Neural crest cell (in vitro differentiated cells): ENCODE data around the gene C2orf92. TPM values are rescaled to one million over a fixed set of nuclear protein-coding genes. Genes with fewer than 3 reads are reported as not detected.
A peak's percentile ranks its signal among the peaks of the same experiment; 100 is the strongest.

Source experiments
- DNase-seq: peaks from one replicate; pipeline ENCODE4 v3.0.0; 2021; ENCODE audit warnings: low read depth, mixed read lengths, low spot score
- H3K27ac Mint-ChIP-seq: one replicate; pipeline ENCODE4 v1.8.0; 2021; ENCODE audit warnings: mild to moderate bottlenecking, mixed read lengths; ENCODE audit not compliant: unreplicated experiment
- H3K27me3 Mint-ChIP-seq: 2 replicates; pipeline ENCODE4 v1.8.0; 2021; ENCODE audit warnings: low read depth, mild to moderate bottlenecking, mixed read lengths
- H3K36me3 Mint-ChIP-seq: 2 replicates; pipeline ENCODE4 v1.8.0; 2021; ENCODE audit warnings: low read depth, mild to moderate bottlenecking, mixed read lengths
- H3K4me1 Mint-ChIP-seq: 2 replicates; pipeline ENCODE4 v1.8.0; 2021; ENCODE audit warnings: mixed read lengths
- H3K4me3 Mint-ChIP-seq: one replicate; pipeline ENCODE4 v1.8.0; 2021; ENCODE audit warnings: mild to moderate bottlenecking, mixed read lengths
- H3K9me3 Mint-ChIP-seq: 2 replicates; pipeline ENCODE4 v1.8.0; 2021; ENCODE audit warnings: mixed read lengths
- CTCF ChIP-seq: fragments of 200-600 bp; sonication (generic); conservative IDR thresholded peaks from 2 replicates; pipeline ENCODE4 v1.5.0; 2021; ENCODE audit warnings: antibody characterized with exemption, mild to moderate bottlenecking
- total RNA-seq: library from RNA; stranded (reverse); gene quantifications from 2 replicates; pipeline ENCODE4 v1.2.1, GENCODE V29; 2021

Gene C2orf92
- total RNA-seq, 1 donor from 2014 or later: 10.3 TPM

GRCh38 chr2:97740590-97741182 is 71.2 kb downstream of the C2orf92 start:
- peaks cover 3% of the 10 kb centered on the region for H3K27me3 Mint-ChIP-seq
- peak; percentile 71 for TF ChIP-seq CTCF
- no peak overlapping the region for H3K4me3 Mint-ChIP-seq
- peaks cover 8% of the 10 kb centered on the region for H3K4me1 Mint-ChIP-seq
- peaks cover 14% of the 10 kb centered on the region for H3K36me3 Mint-ChIP-seq
- peak; percentile 63 for DNase-seq
- H3K27ac Mint-ChIP-seq: no peak overlapping the region
- H3K9me3 Mint-ChIP-seq: no peaks in the 10 kb centered on the region

DNA sequence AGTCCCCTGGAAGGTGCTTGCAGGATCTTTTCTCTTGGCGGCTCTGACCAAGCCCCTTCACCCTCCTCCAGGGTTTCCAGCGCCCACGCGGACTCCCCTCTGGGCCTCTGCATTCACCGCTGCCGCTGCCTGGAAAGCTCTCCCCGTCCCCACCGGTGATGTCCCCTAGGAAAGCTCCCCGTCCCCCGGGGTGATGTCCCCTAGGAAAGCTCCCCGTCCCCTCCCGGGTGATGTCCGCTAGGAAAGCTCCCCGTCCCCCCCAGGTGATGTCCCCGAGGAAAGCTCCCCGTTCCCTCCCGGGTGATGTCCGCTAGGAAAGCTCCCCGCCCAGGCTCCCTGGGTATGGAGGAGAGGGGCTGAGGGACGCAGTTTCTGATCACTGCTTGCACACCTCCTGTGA is 71.7 kb downstream of the C2orf92 start:
- Mint-ChIP-seq H3K4me3 (no peak overlapping the region), H3K36me3 (peaks cover 14% of the 10 kb centered on the region), H3K27ac (no peak overlapping the region), H3K27me3 (peaks cover 3% of the 10 kb centered on the region), H3K4me1 (peaks cover 8% of the 10 kb centered on the region), H3K9me3 (no peaks in the 10 kb centered on the region)
- no peak for DNase-seq
- no peak for TF ChIP-seq CTCF

GRCh38 chr2:97741686-97742085 is 72.2 kb downstream of the C2orf92 start:
- TF ChIP-seq CTCF: no peak
- H3K27me3 Mint-ChIP-seq: peaks cover 3% of the 10 kb centered on the region
- H3K36me3 Mint-ChIP-seq: peaks cover 14% of the 10 kb centered on the region
- no peaks in the 10 kb centered on the region for H3K9me3 Mint-ChIP-seq
- H3K4me1 Mint-ChIP-seq: peaks cover 12% of the 10 kb centered on the region
- H3K4me3 Mint-ChIP-seq: no peak overlapping the region
- H3K27ac Mint-ChIP-seq: peak overlapping the region; percentile 66
- no peak for DNase-seq

GRCh38 chr2:97742381-97742847 is 72.9 kb downstream of the C2orf92 start:
- no peaks in the 10 kb centered on the region for H3K9me3 Mint-ChIP-seq
- no peak for TF ChIP-seq CTCF
- H3K27me3 Mint-ChIP-seq: peaks cover 3% of the 10 kb centered on the region
- no peak overlapping the region for H3K27ac Mint-ChIP-seq
- DNase-seq: no peak
- H3K36me3 Mint-ChIP-seq: peaks cover 17% of the 10 kb centered on the region
- H3K4me3 Mint-ChIP-seq: no peak overlapping the region
- H3K4me1 Mint-ChIP-seq: peaks cover 17% of the 10 kb centered on the region

- no peak for DNase-seq
- H3K4me1 Mint-ChIP-seq: peaks cover 25% of the 10 kb centered on the region
- peaks cover 19% of the 10 kb centered on the region for H3K36me3 Mint-ChIP-seq
- H3K4me3 Mint-ChIP-seq: no peak overlapping the region
- no peak for TF ChIP-seq CTCF
- H3K9me3 Mint-ChIP-seq: no peaks in the 10 kb centered on the region
- peaks cover 3% of the 10 kb centered on the region for H3K27me3 Mint-ChIP-seq
- H3K27ac Mint-ChIP-seq: no peak overlapping the region
Measured at GRCh38 chr2:97743913-97744312, 74.4 kb downstream of the C2orf92 start.
